Forelimb muscle (tissue), 1 donor: ENCODE results near the gene SLC2A6. TPM values are rescaled to one million over a fixed set of nuclear protein-coding genes. Genes with fewer than 3 reads are reported as not detected.

Experiments used
- DNase-seq: peaks from one replicate; pipeline ENCODE4 v3.0.0-alpha.2; 2013; ENCODE audit warnings: low read depth
- polyA plus RNA-seq: library from polyadenylated mRNA; unstranded; fragments of 120-200 nt; gene quantifications from one replicate; pipeline ENCODE4 v1.2.1, GENCODE V29; 2013; ENCODE audit not compliant: insufficient read length

Gene SLC2A6
- polyA plus RNA-seq, 1 donor = 1.2 TPM

DNA sequence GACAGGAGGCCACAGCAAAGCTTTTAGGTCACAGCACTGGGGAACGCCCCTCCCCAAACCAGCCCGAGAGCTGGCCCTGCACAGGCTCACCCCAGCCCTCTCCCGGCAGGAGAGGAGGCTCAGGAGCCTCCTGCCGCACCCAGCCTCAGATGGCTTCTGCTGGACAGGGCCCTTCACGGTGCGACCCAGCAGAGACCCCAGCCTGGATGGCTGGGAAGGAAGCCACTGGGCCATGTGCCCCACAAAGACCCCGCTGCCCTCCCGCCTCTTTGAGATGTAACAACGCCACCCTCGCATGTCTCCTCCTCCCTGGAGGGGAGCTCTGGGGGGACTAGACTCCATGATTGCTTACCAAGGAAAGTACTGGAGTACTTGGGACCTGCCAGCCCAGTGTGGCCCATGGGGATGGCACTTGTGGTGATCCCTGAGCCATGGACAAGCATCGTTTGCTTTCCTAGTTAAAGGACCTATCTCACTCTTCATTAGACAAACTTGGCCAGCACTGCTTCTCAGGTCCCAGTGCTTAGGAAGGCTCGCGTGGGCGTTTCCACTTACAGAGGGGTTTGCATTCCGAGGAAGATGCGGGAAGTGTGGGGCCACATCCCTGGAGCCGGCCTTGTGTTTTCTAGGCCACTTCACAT, 36.8 kb upstream of the SLC2A6 start:
- DNase-seq = no peak

DNA sequence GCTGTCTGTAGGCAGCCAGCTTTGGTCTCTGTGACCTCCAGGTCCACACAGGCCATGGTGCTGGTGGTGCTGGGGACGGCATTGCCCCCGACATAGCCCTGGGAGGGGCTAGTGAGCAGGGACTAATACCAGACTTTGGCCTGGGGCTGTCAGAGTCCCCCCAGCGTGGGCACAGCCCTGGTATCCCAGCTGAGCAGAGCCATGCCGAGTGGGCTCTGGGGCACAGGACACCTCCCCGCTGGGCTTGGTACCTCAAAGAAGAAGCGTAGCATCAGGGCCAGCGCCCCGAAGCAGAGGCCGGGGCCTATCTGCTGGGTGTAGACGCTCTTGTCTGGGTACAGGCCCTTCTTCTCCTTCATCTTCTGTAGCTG, 36.3 kb upstream of the SLC2A6 start:
- DNase-seq = no peak

DNA sequence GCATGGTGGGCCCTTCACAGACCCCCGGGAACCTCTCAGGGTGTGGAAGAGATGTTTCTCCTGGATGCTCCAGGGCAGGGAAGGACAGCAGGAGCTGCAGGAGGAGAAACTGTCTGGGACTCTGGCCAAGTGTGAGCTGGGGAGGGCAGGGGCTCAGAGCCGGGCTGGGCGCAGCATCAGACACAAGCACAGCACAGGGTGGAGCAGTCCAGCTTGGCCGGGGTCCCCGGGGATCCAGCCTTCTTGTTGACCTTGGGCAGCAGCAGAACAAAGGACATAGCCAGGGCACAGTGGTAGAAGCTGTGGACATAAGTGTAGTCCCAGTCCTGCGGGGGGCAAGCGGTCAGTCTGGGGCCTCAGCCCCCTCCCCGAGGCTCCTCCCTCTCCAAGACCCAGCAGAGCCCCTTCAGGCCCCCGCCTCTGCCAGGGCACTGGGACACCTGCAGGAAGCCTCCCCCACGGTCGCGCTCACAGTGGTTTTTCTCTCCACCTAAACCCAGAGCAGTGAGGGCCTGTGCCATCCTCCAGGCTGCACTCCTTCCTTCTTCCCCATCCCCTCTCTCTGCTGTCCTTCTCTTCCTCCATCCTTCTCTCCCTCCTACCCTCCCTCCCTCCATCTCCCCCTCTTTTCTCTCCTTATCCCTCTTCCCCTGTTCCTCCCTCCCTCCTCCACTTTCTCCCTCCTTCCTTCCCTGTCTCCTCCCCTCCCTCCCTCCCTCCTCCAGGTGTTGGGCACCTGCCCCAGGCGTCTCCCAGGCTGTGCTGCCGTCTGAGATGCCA, 35.8 kb upstream of the SLC2A6 start:
- no peak for DNase-seq

DNA sequence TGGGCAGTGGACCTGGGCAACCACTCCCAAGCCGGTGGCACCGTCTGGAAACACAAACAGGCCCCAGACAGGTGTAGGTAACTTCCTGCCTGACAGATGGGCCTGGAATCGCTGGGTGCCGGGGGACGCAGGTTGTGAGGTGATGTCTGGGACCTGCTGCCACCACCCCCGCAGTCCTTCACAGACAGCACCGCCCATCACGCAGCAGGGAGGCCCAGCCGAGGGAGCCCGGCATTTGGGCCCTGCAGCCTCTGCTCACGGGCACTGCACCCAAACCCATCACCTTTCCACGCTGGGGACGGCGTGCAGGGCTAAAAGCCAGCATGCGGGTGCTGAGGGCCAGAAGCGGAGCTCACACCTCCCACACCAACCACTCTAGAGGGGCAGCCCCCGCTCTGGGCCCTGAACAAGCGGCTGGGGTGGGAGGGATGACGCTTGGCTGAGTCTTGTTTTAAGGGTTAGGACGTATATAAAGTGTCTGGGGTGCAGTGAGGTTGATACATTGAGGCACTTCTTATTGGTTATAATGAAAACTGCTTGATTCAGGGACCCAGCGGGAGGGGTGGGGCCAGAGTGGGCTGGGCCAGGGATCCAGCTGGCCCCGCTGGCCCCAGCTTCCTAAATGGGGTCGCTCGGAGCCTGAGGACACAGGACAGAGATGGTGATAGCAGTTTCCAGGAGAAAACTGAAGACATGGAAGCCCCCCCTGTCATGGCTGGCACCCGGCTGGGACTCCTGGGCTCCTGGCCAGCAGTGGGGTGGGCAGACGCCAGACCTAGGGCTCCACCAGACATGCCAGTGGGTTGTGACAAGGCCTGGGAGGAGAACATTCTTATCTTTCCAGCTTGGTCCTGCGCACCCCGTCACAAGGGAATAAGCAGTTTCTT, 34.6 kb upstream of the SLC2A6 start:
- DNase-seq = no peak

DNA sequence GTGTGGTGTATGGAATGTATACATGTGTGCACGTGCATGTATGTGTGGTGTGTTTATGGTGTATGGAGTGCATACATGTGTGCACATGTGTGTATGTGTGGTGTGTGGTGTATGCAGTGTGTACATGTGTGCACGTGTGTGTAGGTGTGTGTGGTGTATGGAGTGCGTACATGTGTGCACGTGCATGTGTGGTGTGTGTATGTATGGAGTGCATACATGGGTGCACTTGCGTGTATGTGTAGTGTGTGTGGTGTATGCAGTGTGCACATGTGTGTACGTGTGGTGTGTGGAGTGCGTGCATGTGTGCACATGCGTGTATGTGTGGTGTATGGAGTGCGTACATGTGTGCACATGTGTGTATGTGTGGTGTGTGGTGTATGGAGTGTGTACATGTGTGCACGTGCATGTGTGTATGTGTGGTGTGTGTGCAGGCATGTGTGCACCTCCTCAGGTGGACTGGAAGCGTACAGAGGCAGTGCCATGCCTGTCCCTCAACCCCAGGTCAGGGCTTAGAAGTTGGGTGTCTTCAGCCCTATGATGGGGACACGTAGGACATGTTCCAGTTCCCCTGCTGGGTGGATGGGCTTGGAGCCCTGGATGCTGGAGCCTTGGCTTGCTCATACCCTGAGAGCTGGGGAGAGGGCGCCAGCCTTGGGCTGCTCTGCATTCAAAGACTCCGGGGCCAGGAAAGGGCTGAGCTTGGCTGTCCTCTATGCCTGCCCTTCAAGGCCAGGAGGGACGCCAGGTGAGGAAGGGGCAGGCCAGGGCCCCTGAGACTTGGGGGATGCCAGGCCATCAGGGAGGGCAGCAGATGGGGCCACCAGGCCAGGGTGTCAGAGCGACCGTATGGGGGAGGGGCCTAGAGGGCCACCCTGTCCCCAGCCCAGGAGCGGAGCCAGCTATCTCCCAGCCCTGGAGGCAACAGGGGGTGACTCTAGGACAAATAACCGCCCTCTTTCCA, 33.6 kb upstream of the SLC2A6 start:
- no peak for DNase-seq

DNA sequence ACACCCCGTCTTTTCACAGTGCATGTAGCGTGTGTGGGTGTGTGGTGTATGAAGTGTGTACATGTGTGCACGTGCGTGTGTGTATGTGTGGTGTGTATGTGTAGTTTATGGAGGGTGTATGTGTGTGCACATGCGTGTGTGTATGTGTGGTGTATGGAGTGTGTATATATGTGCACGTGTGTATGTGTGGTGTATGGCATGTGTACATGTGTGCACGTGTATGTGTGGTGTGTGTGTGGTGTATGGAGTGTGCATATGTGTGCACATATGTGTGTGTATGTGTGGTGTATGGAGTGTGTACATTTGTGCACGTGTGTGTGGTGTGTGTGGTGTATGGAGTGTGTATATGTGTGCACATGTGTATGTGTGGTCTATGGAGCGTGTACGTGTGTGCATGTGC, 32.7 kb upstream of the SLC2A6 start:
- DNase-seq = no peak

DNA sequence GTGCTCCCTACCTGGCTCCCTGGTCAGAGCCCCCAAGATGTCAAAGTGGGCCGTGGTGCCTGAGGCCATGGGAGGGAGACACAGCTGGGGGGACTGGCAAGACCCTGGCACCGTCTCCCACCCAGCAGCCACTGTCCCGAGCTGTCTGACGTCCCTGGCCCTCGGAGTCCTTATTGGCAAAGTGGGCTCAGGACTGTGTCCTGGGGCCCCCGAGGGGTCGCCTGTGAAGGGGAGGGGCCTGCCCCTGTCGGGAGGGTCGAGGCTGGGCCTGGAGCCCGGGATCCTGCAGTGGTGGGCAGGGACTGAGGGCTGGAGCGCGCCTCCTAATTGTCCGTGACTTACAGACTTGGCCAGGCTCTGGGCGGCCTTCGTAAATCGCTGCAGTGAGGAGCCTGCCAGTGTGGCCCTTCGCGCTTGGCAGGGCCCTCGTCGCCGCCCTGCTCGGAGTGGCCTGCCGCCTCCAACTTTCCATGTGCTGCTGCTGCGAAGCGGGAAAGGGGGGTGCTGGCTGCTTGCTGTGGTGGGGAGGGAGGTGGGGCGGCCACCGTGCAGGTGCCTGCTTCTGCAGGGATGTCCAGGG, 32.1 kb upstream of the SLC2A6 start:
- DNase-seq = no peak

DNA sequence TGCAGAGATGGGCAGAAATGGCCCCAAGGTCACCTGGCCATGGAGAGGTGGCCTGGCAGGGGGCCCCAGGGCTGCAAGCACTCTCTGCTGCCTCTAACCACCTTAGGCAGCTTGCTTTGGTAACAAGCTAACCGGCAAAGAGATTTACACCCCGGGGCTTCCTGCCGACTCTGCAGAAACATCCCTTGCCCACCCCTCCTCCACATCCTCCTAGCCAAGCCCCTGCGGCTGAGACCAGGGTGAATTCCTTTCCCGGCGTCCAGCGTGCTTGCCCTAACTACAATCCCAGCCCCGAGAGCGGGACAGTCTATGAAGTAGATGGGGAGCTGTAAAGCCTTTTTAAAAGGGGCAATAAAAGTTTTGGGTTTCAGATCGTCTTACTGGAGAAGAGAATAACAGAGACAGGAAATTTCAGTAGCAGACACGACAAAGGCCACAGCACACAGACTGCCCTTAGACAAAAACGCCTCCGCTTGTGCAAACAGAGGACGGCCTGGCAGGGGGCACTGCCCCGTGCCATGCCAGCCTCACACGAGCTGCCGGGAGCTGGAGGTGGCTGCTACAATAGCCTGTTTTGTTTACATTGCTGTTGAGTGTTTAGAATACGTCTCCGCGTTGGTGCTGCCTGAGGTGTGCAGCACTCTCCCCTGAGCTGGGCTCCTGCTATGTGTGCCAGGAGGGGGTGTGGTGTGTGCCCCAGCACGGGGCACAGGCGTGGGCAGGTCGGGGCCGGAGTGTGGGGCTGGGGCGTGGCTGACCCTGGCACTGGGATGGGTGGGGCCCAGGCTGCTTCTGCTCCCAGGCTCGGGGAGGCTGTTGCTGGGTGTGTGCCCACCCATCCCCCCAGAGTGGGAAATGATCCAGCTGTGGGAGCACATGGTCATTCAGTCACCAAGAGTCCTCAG, 30.5 kb upstream of the SLC2A6 start:
- no peak for DNase-seq

DNA sequence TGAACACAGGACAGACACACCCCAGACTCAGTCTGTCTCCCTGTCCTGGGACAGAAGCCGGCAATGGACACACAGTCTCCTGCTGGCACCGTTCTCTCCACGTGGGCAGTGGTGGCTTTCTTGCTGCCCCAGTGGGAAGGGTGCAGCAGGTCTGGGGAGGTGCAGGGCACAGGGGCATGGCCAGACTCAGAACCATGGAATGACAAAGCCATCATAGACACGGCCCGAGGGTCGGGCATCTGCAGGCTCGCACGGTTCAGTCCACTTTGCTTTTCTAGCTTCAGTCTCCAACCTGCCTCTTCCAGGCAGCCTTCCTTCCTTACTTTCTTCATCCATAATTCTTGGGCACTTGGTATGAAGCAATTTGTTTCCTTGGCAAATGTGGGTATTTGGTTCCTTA, 29.1 kb upstream of the SLC2A6 start:
- DNase-seq = no peak

DNA sequence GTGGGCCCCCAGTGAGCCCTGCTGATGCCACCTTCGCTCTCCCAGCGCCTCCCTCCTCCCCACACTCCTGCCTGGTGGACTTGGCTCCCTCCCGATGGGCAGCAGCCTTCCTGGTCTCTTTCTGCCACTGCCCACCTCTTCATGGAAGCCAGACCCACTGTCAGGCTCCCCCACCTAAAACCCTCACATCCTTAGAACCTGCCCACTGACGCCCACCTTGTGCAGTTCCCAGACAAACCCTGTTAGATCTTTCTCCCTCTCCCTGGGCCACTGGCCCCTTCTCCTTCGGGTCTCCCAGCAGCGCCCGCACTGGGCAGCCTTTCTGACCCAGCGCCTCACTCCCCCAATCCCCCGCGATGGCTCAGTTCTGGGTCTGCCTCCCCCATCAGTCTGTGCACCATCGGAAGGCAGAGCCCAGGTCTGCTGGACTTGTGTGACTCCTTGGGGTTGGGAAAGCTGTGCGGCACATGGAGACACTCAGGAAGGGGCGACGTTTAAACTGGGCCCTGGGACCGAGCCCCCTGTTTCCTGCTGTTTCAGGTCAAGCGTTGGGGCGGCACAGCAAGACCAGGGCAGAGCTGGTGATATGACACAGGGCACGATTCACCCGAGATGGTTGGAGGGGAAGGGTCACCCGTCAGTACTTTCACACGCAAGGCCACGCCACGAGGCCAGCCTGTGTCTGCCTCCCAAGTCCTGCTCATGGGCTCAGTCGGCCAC, 28.5 kb upstream of the SLC2A6 start:
- DNase-seq = no peak

DNA sequence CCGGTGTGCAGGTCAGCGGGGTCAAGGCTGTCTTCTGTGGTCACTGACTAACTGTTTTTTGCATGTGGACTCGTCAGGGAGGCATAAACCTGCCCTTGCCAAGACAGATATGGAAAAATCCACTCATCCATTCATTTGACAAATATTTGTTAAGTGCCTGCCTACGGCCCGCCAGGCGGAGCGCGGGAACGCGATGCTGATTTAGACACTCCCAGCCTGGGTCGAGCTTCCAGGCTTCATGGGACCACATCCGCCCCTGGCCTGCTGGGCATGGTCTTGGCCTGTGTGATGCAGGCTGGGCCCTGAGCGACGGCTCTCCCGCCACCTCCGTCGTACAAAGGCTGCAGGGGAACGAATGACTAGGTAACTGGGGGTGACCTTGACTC, 27.7 kb upstream of the SLC2A6 start:
- no peak for DNase-seq

DNA sequence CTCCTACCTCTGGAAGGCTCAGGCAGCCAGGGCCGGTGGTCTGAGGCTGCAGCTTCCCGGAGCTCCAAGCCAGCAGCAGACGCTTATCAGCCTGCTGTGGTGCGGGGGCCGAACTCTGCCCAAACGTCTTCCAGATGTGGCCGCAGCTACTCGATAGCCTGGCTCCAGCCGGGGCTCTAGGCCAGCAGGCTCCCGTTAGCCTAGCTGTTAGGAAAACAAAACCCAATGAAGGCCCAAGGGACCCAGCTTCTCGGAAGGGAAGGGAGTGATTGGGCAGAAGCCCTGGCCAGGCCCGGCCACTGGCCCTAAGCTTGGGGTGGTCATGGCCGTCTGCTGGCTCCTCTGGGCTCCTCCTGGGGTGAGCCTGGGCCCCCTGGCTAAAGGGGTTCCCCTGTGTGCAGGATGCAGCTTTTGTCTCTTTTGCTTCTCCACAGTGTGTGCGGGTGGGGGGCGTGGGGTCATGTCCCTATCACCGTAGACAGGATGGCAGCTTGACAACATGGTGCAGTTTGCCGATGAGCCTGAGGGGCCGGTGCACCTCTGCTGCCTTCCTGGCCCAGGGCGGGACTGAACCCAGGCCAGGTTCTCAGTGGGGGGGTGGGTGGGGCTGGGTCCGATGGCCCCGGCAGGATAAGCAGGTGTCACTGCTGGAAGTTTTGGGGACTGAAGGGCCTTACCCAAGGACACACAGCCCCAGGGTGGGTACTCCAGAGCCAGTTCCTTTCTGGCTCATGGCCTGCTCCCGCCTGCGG, 27.2 kb upstream of the SLC2A6 start:
- DNase-seq = no peak

DNA sequence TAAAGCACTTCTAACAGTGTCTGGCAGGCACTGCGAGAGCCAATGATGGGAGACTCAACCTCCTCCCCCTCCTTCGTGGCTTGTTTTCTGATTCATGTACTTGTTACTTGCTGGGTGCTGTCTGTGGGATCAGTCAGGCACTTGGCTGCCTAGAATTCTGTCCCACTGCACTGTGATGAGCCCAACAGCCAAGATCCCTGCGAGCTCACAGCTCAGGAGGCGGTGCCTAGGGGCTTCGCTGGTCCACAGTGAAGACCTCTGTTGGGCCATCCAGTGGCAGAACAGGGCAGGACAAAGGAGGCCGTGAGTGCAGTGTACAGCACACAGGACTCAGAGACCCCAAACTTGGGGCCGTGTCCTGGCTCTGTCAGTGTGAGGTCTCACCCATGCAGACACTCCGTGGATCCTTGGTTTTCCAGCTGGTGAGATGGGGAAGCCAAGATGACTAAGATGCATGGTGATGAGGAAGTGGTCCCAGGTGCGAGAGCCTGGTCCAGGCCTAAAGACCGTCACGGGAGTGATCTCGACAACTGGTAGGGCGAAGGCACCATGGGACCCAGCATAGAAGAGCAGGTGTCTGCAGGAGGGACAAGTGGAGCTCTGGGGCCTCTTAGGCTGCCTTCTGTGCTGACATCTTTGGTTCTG, 26.4 kb upstream of the SLC2A6 start:
- no peak for DNase-seq

DNA sequence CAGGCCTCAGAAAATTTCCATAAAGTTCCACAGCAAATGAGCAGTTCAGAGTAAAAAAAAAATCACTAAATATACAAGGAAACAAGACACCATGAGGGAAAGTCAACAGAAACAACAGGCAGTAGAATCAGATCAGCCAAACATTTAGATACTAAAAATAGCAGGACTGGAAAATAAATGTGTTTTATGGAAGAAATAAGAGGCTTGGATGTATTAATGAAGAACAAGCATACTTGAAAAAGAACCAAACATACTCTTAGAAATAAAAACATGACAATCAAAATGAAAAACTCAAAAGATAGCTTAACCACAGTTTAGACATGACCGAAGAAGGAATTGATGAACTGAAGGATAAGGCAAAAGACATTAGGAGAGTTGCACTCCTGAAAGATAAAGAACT, 23.2 kb upstream of the SLC2A6 start:
- no peak for DNase-seq

DNA sequence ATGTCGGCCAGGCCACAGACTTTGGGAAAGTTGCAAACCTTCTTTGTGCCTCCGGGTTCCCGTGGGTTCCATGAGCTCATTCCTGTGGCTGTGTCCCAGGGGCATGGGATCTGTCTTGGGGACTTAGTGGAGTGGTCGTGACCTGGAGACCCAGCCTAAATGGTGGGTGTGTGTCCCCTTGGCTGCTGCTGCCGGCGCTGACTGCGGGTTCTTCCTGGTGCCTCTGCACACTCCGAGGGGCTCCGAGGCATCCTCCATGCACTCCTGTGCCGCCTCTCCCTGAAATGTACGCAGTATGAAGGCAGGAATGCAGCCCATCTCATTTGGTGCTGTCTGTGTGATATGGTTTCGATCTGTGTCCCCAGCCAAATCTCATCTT, 21.0 kb upstream of the SLC2A6 start:
- DNase-seq = no peak

DNA sequence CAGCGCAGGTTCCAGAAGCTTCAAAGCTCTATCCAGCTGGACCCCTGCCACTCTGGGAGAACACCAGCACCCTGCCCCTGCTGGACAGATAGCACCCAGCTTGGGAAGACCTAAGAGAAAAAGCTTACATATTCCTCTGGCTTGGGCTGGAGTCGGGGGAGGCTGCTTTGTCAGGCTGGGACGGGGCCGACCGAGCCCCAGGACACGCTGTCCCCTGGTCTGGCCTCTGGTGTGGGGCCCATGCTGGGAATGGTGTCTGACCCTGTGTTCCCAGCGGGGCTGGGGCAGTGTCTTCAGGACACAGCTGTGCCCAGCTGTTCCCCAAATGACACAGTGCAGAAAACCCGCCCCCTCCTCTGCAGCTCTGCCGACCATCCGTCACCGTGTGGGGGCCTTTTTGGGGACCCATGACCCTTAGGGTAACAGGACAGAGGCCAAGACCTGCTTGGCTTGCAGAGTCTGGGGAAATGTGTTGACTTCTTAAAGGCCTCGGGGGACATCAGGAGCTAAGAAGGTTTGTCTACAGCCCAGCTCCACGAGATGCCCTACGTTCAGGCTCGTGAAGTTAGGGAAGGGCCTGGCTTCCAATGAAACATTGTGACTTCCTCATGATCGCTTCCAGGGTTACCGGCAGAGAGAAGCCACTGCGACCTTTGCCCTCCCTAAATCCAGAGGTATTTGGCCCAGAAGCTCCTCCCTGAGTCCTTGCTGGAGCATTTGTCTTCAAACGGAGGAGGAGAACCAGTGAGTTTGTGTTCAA, 20.4 kb upstream of the SLC2A6 start:
- DNase-seq = no peak
